ENCODE measurements around the gene HOXB13.
"Not testable (repeated sequence)": the region's sequence is repeated elsewhere in the genome, so short reads cannot be mapped to it uniquely, and the experiment has no call there.

DNA sequence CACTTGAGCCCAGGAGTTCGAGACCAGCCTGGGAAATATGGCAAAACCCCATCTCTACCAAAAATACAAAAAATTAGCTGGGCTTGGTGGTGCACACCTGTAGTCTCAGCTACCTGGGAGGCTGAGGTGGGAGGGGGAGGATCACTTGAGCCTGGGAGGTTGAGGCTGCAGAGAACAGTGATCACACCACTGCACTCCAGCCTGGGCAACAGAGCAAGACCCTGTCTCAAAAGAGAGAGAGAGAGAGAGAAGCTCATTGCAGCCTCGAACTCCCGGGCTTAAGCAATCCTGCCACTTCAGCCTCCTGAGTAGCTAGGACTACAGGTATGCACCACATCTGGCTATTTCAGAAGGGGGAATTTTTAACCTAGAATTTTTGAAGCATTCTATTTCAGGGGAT, 12.0 kb downstream of the HOXB13 start:
- TF ChIP-seq, protein P1, sequence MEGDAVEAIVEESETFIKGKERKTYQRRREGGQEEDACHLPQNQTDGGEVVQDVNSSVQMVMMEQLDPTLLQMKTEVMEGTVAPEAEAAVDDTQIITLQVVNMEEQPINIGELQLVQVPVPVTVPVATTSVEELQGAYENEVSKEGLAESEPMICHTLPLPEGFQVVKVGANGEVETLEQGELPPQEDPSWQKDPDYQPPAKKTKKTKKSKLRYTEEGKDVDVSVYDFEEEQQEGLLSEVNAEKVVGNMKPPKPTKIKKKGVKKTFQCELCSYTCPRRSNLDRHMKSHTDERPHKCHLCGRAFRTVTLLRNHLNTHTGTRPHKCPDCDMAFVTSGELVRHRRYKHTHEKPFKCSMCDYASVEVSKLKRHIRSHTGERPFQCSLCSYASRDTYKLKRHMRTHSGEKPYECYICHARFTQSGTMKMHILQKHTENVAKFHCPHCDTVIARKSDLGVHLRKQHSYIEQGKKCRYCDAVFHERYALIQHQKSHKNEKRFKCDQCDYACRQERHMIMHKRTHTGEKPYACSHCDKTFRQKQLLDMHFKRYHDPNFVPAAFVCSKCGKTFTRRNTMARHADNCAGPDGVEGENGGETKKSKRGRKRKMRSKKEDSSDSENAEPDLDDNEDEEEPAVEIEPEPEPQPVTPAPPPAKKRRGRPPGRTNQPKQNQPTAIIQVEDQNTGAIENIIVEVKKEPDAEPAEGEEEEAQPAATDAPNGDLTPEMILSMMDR (IDR thresholded peaks at IDR 0.05), result not testable (repeated sequence)
- not testable (repeated sequence) for TF ChIP-seq POLR2A (IDR thresholded peaks at IDR 0.05)
